Measurements from ENCODE around the gene FRS3. TPM values are rescaled to one million over a fixed set of nuclear protein-coding genes. Genes with fewer than 3 reads are reported as not detected.
A peak's percentile ranks its signal among the peaks of the same experiment; 100 is the strongest.
"Not testable (repeated sequence)": the region's sequence is repeated elsewhere in the genome, so short reads cannot be mapped to it uniquely, and the experiment has no call there.

Gene FRS3
- total RNA-seq, 1 experiment from 2014 or later: 3.4 TPM

GRCh38 chr6:41769376-41769775 lies 10.3 kb downstream of the FRS3 start:
- DNase-seq (ENCODE audit: low read depth): no peak

GRCh38 chr6:41768545-41769308 lies 11.0 kb downstream of the FRS3 start:
- DNase-seq (ENCODE audit: low read depth): no peak

GRCh38 chr6:41767112-41767833 lies 12.4 kb downstream of the FRS3 start:
- no peak for DNase-seq (ENCODE audit: low read depth)

- not testable (repeated sequence) for DNase-seq (ENCODE audit: low read depth)
Observed at GRCh38 chr6:41766043-41766664, 13.5 kb downstream of the FRS3 start.

GRCh38 chr6:41763470-41763869 lies 16.2 kb downstream of the FRS3 start:
- DNase-seq (ENCODE audit: low read depth): no peak

GRCh38 chr6:41759905-41760579 lies 19.7 kb downstream of the FRS3 start:
- no peak for DNase-seq (ENCODE audit: low read depth)

GRCh38 chr6:41759106-41759904 lies 20.4 kb downstream of the FRS3 start:
- DNase-seq (ENCODE audit: low read depth): no peak

GRCh38 chr6:41758641-41759035 lies 21.1 kb downstream of the FRS3 start:
- DNase-seq (ENCODE audit: low read depth): no peak

GRCh38 chr6:41757931-41758640 lies 21.6 kb downstream of the FRS3 start:
- DNase-seq (ENCODE audit: low read depth): no peak

GRCh38 chr6:41757271-41757670 lies 22.4 kb downstream of the FRS3 start:
- DNase-seq (ENCODE audit: low read depth): peak; percentile 39

- no peak for DNase-seq (ENCODE audit: low read depth)
Observed at GRCh38 chr6:41756354-41756753, 23.3 kb downstream of the FRS3 start.

- no peak for DNase-seq (ENCODE audit: low read depth)
Observed at GRCh38 chr6:41755895-41756294, 23.8 kb downstream of the FRS3 start.

- no peak for DNase-seq (ENCODE audit: low read depth)
Observed at GRCh38 chr6:41750374-41750773, 29.3 kb downstream of the FRS3 start.

GRCh38 chr6:41748542-41748941 lies 31.2 kb downstream of the FRS3 start:
- no peak for DNase-seq (ENCODE audit: low read depth)

- DNase-seq (ENCODE audit: low read depth): no peak
Observed at GRCh38 chr6:41748102-41748477, 31.6 kb downstream of the FRS3 start.

GRCh38 chr6:41747256-41748101 lies 32.2 kb downstream of the FRS3 start, which contains the start of gene PGC:
Gene PGC, minus strand, starts transcription at chr6:41747397. Its CDS starts 63 bp downstream, at chr6:41747334.
- DNase-seq (ENCODE audit: low read depth): no peak

GRCh38 chr6:41746107-41746506 lies 33.6 kb downstream of the FRS3 start:
- DNase-seq (ENCODE audit: low read depth): no peak

- no peak for DNase-seq (ENCODE audit: low read depth)
Observed at GRCh38 chr6:41744236-41744787, 35.4 kb downstream of the FRS3 start.
